Keratinocyte (primary cell): ENCODE data around the gene ASGR1.

ENCODE experiments used
- CTCF ChIP-seq, 3 experiments: IDR thresholded peaks in 1 of 3; conservative IDR thresholded peaks in 1 of 3; optimal IDR thresholded peaks in 1 of 3; 2 replicates in 2 of 3; 3 replicates in 1 of 3; pipeline versions ENCODE3 to v1.5.1; 2011; ENCODE audit warnings: low read length in 3 of 3, mild to moderate bottlenecking in 3 of 3, moderate library complexity in 2 of 3, control low read depth in 1 of 3, inconsistent platforms in 1 of 3; ENCODE audit not compliant: insufficient read depth in 2 of 3; ENCODE audit errors: extremely low read depth in 1 of 3
- EZH2 ChIP-seq: IDR thresholded peaks from one replicate; pipeline ENCODE4 v1.6.1; 2012; ENCODE audit warnings: inconsistent platforms, mild to moderate bottlenecking, low read length, moderate library complexity

- TF ChIP-seq CTCF (optimal IDR thresholded peaks at IDR 0.05 in 1 of 3, IDR thresholded peaks at IDR 0.05 in 1 of 3, conservative IDR thresholded peaks at IDR 0.05 in 1 of 3; ENCODE audit: extremely low read depth in 1 of 3, insufficient read depth in 2 of 3, low read length in 3 of 3) (no peak), EZH2 (no peak)
These were observed 25.8 kb upstream of the ASGR1 start for GRCh38 chr17:7204828-7205461.
